HEK293T (cell line): Measurements from ENCODE around the gene HOXC5.
A peak's percentile ranks its signal among the peaks of the same experiment; 100 is the strongest.

ENCODE experiments used
- CTCF ChIA-PET: fragments of 350-600 bp; formaldehyde crosslinking; extraction: SDS; loops from one replicate; lab custom pipeline; 2021; ENCODE audit warnings: antibody characterized with exemption, inconsistent platforms; lab: Yijun Ruan, JAX
- POLR2A ChIA-PET: fragments of 350-600 bp; formaldehyde crosslinking; extraction: SDS; loops from one replicate; lab custom pipeline; 2020; ENCODE audit warnings: antibody characterized with exemption, inconsistent platforms; lab: Yijun Ruan, JAX
- DNase-seq: peaks from one replicate; pipeline ENCODE4 v3.0.0; 2012; ENCODE audit warnings: mixed read lengths; ENCODE audit errors: extremely low spot score
- ARNT ChIP-seq: fragments of 450-650 bp; IDR thresholded peaks from 2 replicates; pipeline ENCODE4 v1.6.1; 2017; ENCODE audit warnings: mild to moderate bottlenecking
- BHLHE40 ChIP-seq: fragments of 450-650 bp; IDR thresholded peaks from 2 replicates; pipeline ENCODE4 v1.6.1; 2016; ENCODE audit warnings: mild to moderate bottlenecking, moderate library complexity, borderline replicate concordance
- CTBP1 ChIP-seq: fragments of 450-650 bp; IDR thresholded peaks from 2 replicates; pipeline ENCODE4 v1.6.1; 2016; ENCODE audit warnings: borderline replicate concordance
- FOXA1 ChIP-seq: fragments of 450-650 bp; IDR thresholded peaks from 2 replicates; pipeline ENCODE4 v1.6.1; 2016; ENCODE audit warnings: mild to moderate bottlenecking
- FOXK2 ChIP-seq: fragments of 450-650 bp; IDR thresholded peaks from 2 replicates; pipeline ENCODE4 v1.6.1; 2016; ENCODE audit warnings: mild to moderate bottlenecking
- FOXM1 ChIP-seq: fragments of 450-650 bp; IDR thresholded peaks from 2 replicates; pipeline ENCODE4 v1.6.1; 2017; ENCODE audit warnings: mild to moderate bottlenecking, borderline replicate concordance
- L3MBTL2 ChIP-seq: fragments of 450-650 bp; conservative IDR thresholded peaks from 2 replicates; pipeline ENCODE4 v1.6.1; 2016; ENCODE audit warnings: mild to moderate bottlenecking
- LEF1 ChIP-seq: fragments of 450-650 bp; IDR thresholded peaks from 2 replicates; pipeline ENCODE4 v1.6.1; 2017; ENCODE audit warnings: mild to moderate bottlenecking, borderline replicate concordance
- NFRKB ChIP-seq: fragments of 450-650 bp; IDR thresholded peaks from 2 replicates; pipeline ENCODE4 v1.6.1; 2016; ENCODE audit warnings: mild to moderate bottlenecking, moderate library complexity
- PKNOX1 ChIP-seq: fragments of 450-650 bp; IDR thresholded peaks from 2 replicates; pipeline ENCODE4 v1.6.1; 2016
- SP1 ChIP-seq: fragments of 450-650 bp; IDR thresholded peaks from 2 replicates; pipeline ENCODE4 v1.6.1; 2017
- SUZ12 ChIP-seq: fragments of 450-650 bp; IDR thresholded peaks from 2 replicates; pipeline ENCODE4 v1.6.1; 2016; ENCODE audit warnings: mild to moderate bottlenecking
- TARDBP ChIP-seq: fragments of 450-650 bp; IDR thresholded peaks from 2 replicates; pipeline ENCODE4 v1.6.1; 2016
- ZNF384 ChIP-seq: fragments of 450-650 bp; IDR thresholded peaks from 2 replicates; pipeline ENCODE4 v1.6.1; 2016

Gene HOXC5

GRCh38 chr12:54008260-54008552 lies 24.6 kb upstream of the HOXC5 start:
- ChIA-PET POLR2A (interaction anchor here (0.7 to 2.5 kb wide), 10 partner anchors 8 to 43 kb away, joined by 3 to 23 read pairs (median 6); partner anchors contain the start of genes HOXC10, HOXC5 and HOXC9), CTCF (interaction anchor here (0.6 to 3.2 kb wide), 9 partner anchors 18 to 206 kb away, joined by 3 to 15 read pairs (median 6); partner anchors contain the start of gene HOXC6)
- DNase-seq, result no peak
- TF ChIP-seq SP1, result no peak
- no peak for TF ChIP-seq PKNOX1
- TF ChIP-seq FOXK2, result no peak

- no peak for TF ChIP-seq SP1
- no peak for TF ChIP-seq SUZ12
- no peak for TF ChIP-seq ZNF384
- TF ChIP-seq FOXM1, result no peak
- TF ChIP-seq FOXA1, result no peak
- peak; percentile 53; the same call in 1 of the 2 replicates for TF ChIP-seq L3MBTL2
- TF ChIP-seq ARNT, result no peak
- no peak for TF ChIP-seq FOXK2
- DNase-seq, result no peak
- CTCF ChIA-PET, result interaction anchor here (0.6 to 3.2 kb wide), 14 partner anchors 8 to 309 kb away, joined by 3 to 15 read pairs (median 5); partner anchors contain the start of genes HOXC10 and HOXC5
- POLR2A ChIA-PET, result interaction anchor here (0.6 to 2.5 kb wide), 21 partner anchors 8 to 158 kb away, joined by 3 to 23 read pairs (median 4); partner anchors contain the start of genes HOXC5 and HOXC9
Measured at GRCh38 chr12:54009171-54010052, 23.4 kb upstream of the HOXC5 start.

- ChIA-PET CTCF (interaction anchor here (2.2 kb wide), 1 partner anchor 197 kb away, joined by 14 read pairs; no protein-coding TSS in a partner anchor), POLR2A (interaction anchor here (1.2 kb wide), 2 partner anchors 16 to 28 kb away, joined by 3 to 4 read pairs; no protein-coding TSS in a partner anchor)
- DNase-seq, result no peak
- no peak for TF ChIP-seq L3MBTL2
- TF ChIP-seq CTBP1, result peak; percentile 56; the same call in 1 of the 2 replicates
- no peak for TF ChIP-seq FOXA1
- peak; percentile 88 for TF ChIP-seq PKNOX1
Measured at GRCh38 chr12:54010053-54010971, 22.5 kb upstream of the HOXC5 start.

- CTCF ChIA-PET, result no interaction called here
- POLR2A ChIA-PET, result interaction anchor here (1.2 kb wide), 2 partner anchors 15 to 27 kb away, joined by 3 to 4 read pairs; no protein-coding TSS in a partner anchor
- TF ChIP-seq FOXK2 (no peak), PKNOX1 (peak; percentile 88), ARNT (no peak)
- DNase-seq, result no peak
Measured at GRCh38 chr12:54010972-54011664, 21.7 kb upstream of the HOXC5 start.

- POLR2A ChIA-PET, result interaction anchor here (1.2 kb wide), 1 partner anchor 14 kb away, joined by 4 read pairs; no protein-coding TSS in a partner anchor
- TF ChIP-seq NFRKB (no peak), SP1 (no peak), PKNOX1 (no peak), LEF1 (no peak), SUZ12 (no peak), ARNT (no peak), FOXM1 (no peak), TARDBP (no peak), FOXK2 (no peak), FOXA1 (no peak), L3MBTL2 (no peak), BHLHE40 (no peak)
- CTCF ChIA-PET, result interaction anchor here (0.6 to 0.8 kb wide), 3 partner anchors 10 to 161 kb away, joined by 3 to 4 read pairs (median 3); no protein-coding TSS in a partner anchor
- no peak for DNase-seq
Measured at GRCh38 chr12:54011665-54012532, 21.0 kb upstream of the HOXC5 start.
